ENCODE data around the gene PDXP. TPM values are rescaled to one million over a fixed set of nuclear protein-coding genes. Genes with fewer than 3 reads are reported as not detected.

PDXP gene
- total RNA-seq, 4 donors from 2014 or later, result 2.3 to 4.1 (median 2.9) TPM

DNA sequence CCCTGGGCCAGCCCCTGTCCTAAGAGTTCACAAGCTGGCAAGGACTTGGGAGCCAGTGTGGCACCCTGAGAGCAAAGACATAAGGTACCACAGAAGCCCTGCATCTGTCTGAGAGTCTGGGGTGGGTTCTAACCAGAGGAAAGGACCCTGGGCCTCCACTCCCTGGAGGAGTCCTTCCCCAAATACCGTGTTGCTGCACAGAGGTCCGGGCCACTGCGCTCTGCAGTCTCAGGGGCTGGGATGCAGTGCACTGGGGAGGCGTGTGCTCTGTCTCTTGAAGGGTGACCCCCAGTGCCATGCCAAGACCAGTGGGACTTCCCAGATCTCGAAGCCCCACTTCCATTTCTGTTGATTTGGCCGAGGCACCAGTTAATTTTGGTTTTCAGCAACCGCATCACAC is 23.4 kb upstream of the PDXP start:
- Histone ChIP-seq H3K4me1 (peaks cover 38 to 81% (median 55%) of the 10 kb centered on the region in 3 donors), H3K27ac (peak overlapping the region in 3 of 4 donors; percentile 76 to 94 (median 83)), H3K4me3 (no peak overlapping the region), H3K27me3 (no peaks in the 10 kb centered on the region), H3K36me3 (peaks cover 0 to 33% (median 4%) of the 10 kb centered on the region in 3 donors), H3K9me3 (no peaks in the 10 kb centered on the region)
- TF ChIP-seq POLR2A (IDR thresholded peaks at IDR 0.05), result no peak
- TF ChIP-seq, protein P1, sequence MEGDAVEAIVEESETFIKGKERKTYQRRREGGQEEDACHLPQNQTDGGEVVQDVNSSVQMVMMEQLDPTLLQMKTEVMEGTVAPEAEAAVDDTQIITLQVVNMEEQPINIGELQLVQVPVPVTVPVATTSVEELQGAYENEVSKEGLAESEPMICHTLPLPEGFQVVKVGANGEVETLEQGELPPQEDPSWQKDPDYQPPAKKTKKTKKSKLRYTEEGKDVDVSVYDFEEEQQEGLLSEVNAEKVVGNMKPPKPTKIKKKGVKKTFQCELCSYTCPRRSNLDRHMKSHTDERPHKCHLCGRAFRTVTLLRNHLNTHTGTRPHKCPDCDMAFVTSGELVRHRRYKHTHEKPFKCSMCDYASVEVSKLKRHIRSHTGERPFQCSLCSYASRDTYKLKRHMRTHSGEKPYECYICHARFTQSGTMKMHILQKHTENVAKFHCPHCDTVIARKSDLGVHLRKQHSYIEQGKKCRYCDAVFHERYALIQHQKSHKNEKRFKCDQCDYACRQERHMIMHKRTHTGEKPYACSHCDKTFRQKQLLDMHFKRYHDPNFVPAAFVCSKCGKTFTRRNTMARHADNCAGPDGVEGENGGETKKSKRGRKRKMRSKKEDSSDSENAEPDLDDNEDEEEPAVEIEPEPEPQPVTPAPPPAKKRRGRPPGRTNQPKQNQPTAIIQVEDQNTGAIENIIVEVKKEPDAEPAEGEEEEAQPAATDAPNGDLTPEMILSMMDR (IDR thresholded peaks at IDR 0.05), result no peak
- intact Hi-C loops (cut with DNase I), result loop anchor here (10.0 kb wide), 1 partner anchor 160 kb away; no protein-coding TSS in a partner anchor
- 85 to 86% methylated on average over 4 to 7 of the region's 7 CpGs for WGBS, 2 donors
- DNase-seq, result no peak

DNA sequence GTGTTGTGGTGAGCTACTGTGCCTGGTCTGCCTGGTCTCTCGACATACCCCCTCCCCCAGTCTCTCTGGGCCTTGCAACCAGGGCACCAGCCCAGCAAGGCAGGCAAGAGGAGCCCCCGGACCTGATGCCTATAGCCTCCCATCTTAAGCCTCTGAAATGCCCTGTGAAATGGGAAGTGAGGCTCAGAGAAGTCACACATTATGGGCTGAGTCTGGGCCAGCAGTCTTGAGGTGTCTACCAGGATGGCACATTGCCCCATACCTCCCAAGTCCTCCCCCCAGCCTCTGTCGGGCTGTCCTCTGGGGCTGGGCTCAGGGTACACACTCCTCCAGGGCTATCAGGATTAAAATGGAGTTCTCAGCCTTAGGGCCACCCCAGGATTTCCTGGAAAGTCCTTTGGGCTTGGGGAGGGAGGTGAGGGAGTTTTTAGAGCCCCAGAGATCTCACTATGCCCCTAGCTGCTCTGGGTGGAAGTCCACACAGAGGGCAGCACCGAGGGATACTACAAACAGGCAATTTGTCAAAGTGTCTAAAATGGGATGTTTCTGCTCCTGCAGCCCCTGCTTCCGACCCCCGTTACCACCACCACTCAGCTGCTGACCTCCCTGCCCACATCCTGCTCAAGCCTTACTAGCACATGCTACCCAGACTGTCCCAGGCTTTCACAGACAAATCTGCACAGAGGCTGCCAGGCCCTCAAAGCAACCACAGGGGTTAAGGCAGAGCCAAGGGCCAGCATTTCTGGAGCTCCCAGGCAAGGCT is 22.2 kb upstream of the PDXP start:
- H3K27me3 ChIP-seq, result no peaks in the 10 kb centered on the region
- no peaks in the 10 kb centered on the region for H3K9me3 ChIP-seq
- intact Hi-C loops (cut with DNase I), result loop anchor here (10.0 kb wide), 1 partner anchor 158 kb away; no protein-coding TSS in a partner anchor
- H3K4me1 ChIP-seq, result peaks cover 50 to 93% (median 66%) of the 10 kb centered on the region in 3 donors
- H3K36me3 ChIP-seq, result peaks cover 0 to 21% (median 4%) of the 10 kb centered on the region in 3 donors
- 42 to 70% methylated on average over 3 to 5 of the region's 6 CpGs for WGBS, 2 donors
- TF ChIP-seq, protein P1 (IDR thresholded peaks at IDR 0.05), result peak in 2 of 6 experiments; percentile 19 to 20
- TF ChIP-seq POLR2A (IDR thresholded peaks at IDR 0.05), result no peak
- no peak overlapping the region for H3K4me3 ChIP-seq
- peak overlapping the region; percentile 2 to 94 (median 91) for H3K27ac ChIP-seq
- no peak for DNase-seq

DNA sequence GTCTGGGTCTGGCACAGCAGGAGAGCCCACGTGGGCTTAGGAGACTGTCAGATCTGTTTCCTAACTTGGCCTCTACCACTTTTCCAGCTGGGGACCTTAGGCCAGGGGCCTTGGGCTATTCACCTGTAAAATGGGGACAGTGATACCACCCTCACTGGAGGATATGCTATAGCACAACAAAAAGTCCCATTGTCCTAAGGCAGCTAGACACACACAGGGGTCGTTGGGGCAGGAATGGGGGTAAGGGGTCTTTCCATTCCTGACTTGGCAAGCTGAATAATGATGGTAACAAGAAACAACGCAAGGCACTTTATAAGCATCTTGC is 21.6 kb upstream of the PDXP start:
- Histone ChIP-seq H3K27ac (peak overlapping the region in 3 of 4 donors; percentile 90 to 94 (median 92)), H3K4me3 (no peak overlapping the region), H3K4me1 (peaks cover 54 to 99% (median 71%) of the 10 kb centered on the region in 3 donors), H3K36me3 (peaks cover 0 to 20% (median 0%) of the 10 kb centered on the region in 3 donors), H3K9me3 (no peaks in the 10 kb centered on the region), H3K27me3 (no peaks in the 10 kb centered on the region)
- 67 to 70% methylated on average over 2 to 3 of the region's 3 CpGs for WGBS, 2 donors
- TF ChIP-seq POLR2A (IDR thresholded peaks at IDR 0.05), result no peak
- TF ChIP-seq, protein P1 (IDR thresholded peaks at IDR 0.05), result no peak
- intact Hi-C loops (cut with DNase I), result loop anchor here (10.0 kb wide), 1 partner anchor 158 kb away; no protein-coding TSS in a partner anchor
- DNase-seq, result no peak

DNA sequence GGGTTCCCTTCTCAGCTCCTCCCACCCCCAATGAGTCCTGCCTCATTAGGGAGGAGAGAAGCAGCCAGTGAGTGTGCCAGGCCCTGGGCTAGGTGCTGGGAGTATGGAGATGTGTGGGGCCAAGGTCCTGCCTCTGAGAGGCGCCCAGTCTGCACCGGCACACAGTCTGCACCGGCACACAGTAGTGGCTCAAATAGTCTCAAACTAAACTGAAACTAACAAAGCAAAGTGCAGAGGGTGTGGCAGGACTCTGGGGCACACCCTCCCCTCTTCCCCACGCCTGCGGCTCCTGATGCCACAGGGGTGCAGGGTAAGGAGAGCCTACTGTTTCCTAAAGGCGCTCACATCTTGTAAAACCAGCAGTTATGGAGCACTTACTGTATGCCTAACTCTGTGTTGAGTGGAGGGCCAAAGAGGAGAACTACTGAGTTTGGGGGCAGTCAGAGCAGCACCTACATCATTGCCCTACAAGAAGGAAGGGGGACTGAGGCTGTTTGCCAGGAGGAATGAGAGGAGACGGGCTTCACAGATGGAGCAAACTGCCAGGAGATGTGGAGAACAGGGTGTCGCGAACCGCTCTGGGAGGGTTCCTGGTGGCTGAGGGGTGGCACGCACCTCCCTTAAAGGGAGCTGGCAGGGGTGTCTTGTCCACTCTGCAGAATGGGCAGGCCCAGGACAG is 20.0 kb upstream of the PDXP start:
- Histone ChIP-seq H3K9me3 (no peaks in the 10 kb centered on the region), H3K36me3 (peaks cover 0 to 17% (median 0%) of the 10 kb centered on the region in 3 donors), H3K4me1 (peaks cover 52 to 100% (median 75%) of the 10 kb centered on the region in 3 donors), H3K27ac (peak overlapping the region; percentile 89 to 94 (median 91)), H3K27me3 (no peaks in the 10 kb centered on the region), H3K4me3 (peak overlapping the region; percentile 63 to 89 (median 82))
- no peak for DNase-seq
- intact Hi-C loops (cut with DNase I), result loop anchor here (10.0 kb wide), 1 partner anchor 156 kb away; no protein-coding TSS in a partner anchor
- WGBS, 2 donors, result 14 to 42% methylated on average over 5 to 8 of the region's 11 CpGs
- peak in 2 of 4 donors; percentile 12 to 37 for TF ChIP-seq POLR2A (IDR thresholded peaks at IDR 0.05)
- TF ChIP-seq, protein P1 (IDR thresholded peaks at IDR 0.05), result no peak

All from esophagus squamous epithelium (tissue), 5 donors.